HG03159 (cell line): ENCODE results near the gene GNAT2.

Source experiments
- ATAC-seq: cut with Tn5 transposase; IDR thresholded peaks from one replicate; pipeline ENCODE4 v1.9.1; 2021; ENCODE audit warnings: mild to moderate bottlenecking, moderate library complexity; ENCODE audit not compliant: unreplicated experiment

Gene GNAT2

GRCh38 chr1:109566982-109567381 is 52.4 kb downstream of the GNAT2 start:
- ATAC-seq: no peak

- no peak for ATAC-seq
These were observed 54.2 kb downstream of the GNAT2 start for GRCh38 chr1:109565241-109565640.

- no peak for ATAC-seq
These were observed 55.1 kb downstream of the GNAT2 start for GRCh38 chr1:109564194-109564878.

GRCh38 chr1:109559995-109560394 is 59.4 kb downstream of the GNAT2 start:
- ATAC-seq: no peak

DNA sequence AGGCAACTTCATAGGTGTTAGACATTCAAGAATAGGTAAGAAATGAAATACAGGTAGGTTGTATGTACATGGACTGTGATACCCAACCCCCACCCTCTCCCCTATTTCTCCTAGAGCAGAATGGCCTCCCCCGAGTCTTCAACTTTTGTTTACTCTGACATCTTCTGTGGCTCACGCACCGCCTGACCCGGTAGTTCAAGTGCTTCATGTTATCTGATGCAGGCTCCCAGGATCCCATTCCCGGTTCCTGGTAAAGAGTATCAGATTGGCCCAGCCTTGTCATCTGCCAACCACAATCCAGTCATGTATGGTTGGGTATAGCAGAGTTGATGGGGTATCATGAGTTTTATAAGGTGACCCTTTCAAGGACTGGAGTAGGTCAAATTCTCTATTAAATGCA is 61.9 kb downstream of the GNAT2 start:
- no peak for ATAC-seq

GRCh38 chr1:109556563-109556962 is 62.9 kb downstream of the GNAT2 start:
- no peak for ATAC-seq
